ENCODE data around the gene C2CD5.

GRCh38 chr12:22543246-22544037 lies 900 bp downstream of the C2CD5 start:
- TF ChIP-seq TAF1 (IDR thresholded peaks at IDR 0.05; ENCODE audit: low read depth) (no peak), EGR1 (IDR thresholded peaks at IDR 0.05) (no peak), CEBPB (IDR thresholded peaks at IDR 0.05) (no peak), MAX (IDR thresholded peaks at IDR 0.05) (peak; percentile 80), YY1 (IDR thresholded peaks at IDR 0.05; ENCODE audit: low read depth) (no peak), FOXM1 (IDR thresholded peaks at IDR 0.05; ENCODE audit: borderline replicate concordance, low read depth) (no peak), EP300 (IDR thresholded peaks at IDR 0.05; ENCODE audit: borderline replicate concordance) (no peak)
- TF ChIP-seq, protein P1, sequence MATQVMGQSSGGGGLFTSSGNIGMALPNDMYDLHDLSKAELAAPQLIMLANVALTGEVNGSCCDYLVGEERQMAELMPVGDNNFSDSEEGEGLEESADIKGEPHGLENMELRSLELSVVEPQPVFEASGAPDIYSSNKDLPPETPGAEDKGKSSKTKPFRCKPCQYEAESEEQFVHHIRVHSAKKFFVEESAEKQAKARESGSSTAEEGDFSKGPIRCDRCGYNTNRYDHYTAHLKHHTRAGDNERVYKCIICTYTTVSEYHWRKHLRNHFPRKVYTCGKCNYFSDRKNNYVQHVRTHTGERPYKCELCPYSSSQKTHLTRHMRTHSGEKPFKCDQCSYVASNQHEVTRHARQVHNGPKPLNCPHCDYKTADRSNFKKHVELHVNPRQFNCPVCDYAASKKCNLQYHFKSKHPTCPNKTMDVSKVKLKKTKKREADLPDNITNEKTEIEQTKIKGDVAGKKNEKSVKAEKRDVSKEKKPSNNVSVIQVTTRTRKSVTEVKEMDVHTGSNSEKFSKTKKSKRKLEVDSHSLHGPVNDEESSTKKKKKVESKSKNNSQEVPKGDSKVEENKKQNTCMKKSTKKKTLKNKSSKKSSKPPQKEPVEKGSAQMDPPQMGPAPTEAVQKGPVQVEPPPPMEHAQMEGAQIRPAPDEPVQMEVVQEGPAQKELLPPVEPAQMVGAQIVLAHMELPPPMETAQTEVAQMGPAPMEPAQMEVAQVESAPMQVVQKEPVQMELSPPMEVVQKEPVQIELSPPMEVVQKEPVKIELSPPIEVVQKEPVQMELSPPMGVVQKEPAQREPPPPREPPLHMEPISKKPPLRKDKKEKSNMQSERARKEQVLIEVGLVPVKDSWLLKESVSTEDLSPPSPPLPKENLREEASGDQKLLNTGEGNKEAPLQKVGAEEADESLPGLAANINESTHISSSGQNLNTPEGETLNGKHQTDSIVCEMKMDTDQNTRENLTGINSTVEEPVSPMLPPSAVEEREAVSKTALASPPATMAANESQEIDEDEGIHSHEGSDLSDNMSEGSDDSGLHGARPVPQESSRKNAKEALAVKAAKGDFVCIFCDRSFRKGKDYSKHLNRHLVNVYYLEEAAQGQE (IDR thresholded peaks at IDR 0.05; ENCODE audit: low read depth), result no peak
- TF ChIP-seq, protein P2, sequence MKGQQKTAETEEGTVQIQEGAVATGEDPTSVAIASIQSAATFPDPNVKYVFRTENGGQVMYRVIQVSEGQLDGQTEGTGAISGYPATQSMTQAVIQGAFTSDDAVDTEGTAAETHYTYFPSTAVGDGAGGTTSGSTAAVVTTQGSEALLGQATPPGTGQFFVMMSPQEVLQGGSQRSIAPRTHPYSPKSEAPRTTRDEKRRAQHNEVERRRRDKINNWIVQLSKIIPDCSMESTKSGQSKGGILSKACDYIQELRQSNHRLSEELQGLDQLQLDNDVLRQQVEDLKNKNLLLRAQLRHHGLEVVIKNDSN (IDR thresholded peaks at IDR 0.05), result no peak

Measured in Ishikawa (cell line).